Measurements from ENCODE around the gene KITLG.

DNA sequence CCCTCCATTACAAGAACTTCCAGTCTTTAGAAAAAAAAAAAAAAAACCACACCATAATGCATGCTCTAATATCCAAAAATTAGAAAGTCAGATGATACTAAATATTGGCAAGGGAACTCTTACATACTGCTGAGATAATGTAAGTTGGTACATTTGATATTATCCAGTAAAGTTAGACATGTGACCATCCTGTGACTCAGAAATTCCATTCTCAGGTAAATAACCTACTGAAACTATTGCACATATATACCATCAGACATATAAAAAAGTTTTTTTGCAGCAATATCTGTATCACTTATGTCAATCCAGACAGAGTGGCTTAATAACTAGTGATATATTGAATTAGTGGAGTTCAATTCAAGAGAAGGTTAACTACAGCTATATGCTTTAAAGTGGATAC lies 63.5 kb downstream of the KITLG start:
- TF ChIP-seq L3MBTL2 (conservative IDR thresholded peaks at IDR 0.05) (no peak), SUZ12 (IDR thresholded peaks at IDR 0.05) (no peak), HDGF (IDR thresholded peaks at IDR 0.05; ENCODE audit: borderline replicate concordance) (no peak), ARNT (IDR thresholded peaks at IDR 0.05) (no peak), NFRKB (IDR thresholded peaks at IDR 0.05) (no peak), BHLHE40 (IDR thresholded peaks at IDR 0.05; ENCODE audit: borderline replicate concordance) (no peak), SP1 (IDR thresholded peaks at IDR 0.05) (no peak), ELF4 (IDR thresholded peaks at IDR 0.05) (no peak), CTBP1 (IDR thresholded peaks at IDR 0.05; ENCODE audit: borderline replicate concordance) (no peak), TARDBP (IDR thresholded peaks at IDR 0.05) (no peak), FOXM1 (IDR thresholded peaks at IDR 0.05; ENCODE audit: borderline replicate concordance) (no peak), FOXK2 (IDR thresholded peaks at IDR 0.05) (no peak), LEF1 (IDR thresholded peaks at IDR 0.05; ENCODE audit: borderline replicate concordance) (no peak)
- TF ChIP-seq, protein P1, sequence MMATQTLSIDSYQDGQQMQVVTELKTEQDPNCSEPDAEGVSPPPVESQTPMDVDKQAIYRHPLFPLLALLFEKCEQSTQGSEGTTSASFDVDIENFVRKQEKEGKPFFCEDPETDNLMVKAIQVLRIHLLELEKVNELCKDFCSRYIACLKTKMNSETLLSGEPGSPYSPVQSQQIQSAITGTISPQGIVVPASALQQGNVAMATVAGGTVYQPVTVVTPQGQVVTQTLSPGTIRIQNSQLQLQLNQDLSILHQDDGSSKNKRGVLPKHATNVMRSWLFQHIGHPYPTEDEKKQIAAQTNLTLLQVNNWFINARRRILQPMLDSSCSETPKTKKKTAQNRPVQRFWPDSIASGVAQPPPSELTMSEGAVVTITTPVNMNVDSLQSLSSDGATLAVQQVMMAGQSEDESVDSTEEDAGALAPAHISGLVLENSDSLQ (IDR thresholded peaks at IDR 0.05): no peak

All from HEK293T (cell line).